Posterior cingulate gyrus (tissue), 11 donors: ENCODE data around the gene RELN.
"Not testable (repeated sequence)": the region's sequence is repeated elsewhere in the genome, so short reads cannot be mapped to it uniquely, and the experiment has no call there.

ENCODE experiments used
- DNase-seq, 10 donors: peaks; one replicate each; pipeline versions ENCODE4 v3.0.0 to v3.0.0-alpha.2; 2020 to 2021; ENCODE audit warnings: mixed read lengths in 3 of 10
- intact Hi-C: fragments of 100-400 bp; cut with DNase I; formaldehyde crosslinking; loops from one replicate; pipeline ENCODE4 v1.15.1; 2023

The RELN gene

GRCh38 chr7:103989200-103989784 is at the start of gene RELN:
TSS of gene RELN (minus strand) at chr7:103989658. CDS start at chr7:103989356, 302 bp downstream.
- intact Hi-C loops: no loop called here
- DNase-seq: peak in 3 of 10 donors; percentile 68 to 73 (median 71)

- intact Hi-C loops: no loop called here
- no peak for DNase-seq
These were observed 48.7 kb upstream of the RELN start for GRCh38 chr7:104038136-104038535.

- intact Hi-C loops, DNase-seq: not testable (repeated sequence)
These were observed 47.4 kb upstream of the RELN start for GRCh38 chr7:104036889-104037288.

- no peak for DNase-seq
- intact Hi-C loops: no loop called here
These were observed 45.9 kb upstream of the RELN start for GRCh38 chr7:104035351-104035750.

DNA sequence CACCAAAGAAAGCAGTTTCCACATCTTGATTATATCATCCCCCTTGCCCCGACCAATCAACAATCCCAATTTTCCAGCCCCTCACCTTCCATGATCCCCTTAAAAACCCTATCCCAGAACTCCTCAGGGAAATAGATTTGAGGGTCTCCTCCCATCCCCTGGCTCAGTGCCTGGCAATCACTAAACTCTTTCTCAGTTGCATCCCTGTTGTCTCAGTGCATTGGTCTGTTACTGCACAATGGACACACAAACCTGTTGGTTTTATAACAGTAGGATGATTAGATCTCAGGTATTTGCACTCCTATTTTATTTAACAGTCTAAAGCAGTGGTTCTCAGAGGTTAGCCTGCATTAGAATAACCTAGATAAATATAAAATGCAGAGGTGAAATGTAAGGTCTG is 45.2 kb upstream of the RELN start:
- no peak for DNase-seq
- intact Hi-C loops: no loop called here

DNA sequence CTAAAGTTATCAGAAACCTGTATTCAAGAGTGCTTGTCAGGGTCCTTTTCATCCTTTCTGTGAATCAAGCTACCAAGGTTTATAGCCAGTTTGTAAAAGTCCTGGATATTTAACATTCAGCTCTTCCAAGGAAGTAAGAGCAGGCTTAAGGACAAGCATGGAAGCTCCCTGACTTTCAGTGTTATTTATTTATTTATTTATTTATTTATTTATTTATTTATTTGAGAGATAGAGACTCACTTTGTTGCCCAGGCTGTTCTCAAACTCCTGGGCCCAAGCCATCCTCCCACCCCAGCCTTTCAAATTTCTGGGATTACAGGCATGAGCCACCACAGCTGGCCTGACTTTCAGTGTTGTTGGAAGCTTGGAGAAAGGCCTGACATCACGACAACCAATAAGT is 44.4 kb upstream of the RELN start:
- no peak for DNase-seq
- intact Hi-C loops: no loop called here

DNA sequence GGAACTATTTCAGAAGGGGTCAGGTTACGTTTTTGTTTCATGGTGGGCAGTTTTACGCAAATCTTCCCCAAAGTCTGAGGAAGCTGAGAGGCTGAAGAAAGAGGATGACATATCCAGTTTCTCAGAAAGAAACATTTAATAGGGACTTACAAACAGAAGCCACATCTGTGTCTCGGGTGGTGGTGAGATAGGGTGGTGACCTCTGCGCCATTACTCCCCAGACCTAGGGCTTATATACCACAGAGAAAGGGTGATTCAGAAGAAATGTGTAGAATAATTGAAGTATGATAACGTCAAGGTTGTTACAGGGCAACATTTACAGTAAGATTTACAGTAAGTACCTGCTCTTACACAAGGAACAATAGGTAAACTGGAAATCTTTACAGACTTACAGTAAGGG is 43.0 kb upstream of the RELN start:
- intact Hi-C loops: no loop called here
- DNase-seq: no peak

GRCh38 chr7:104029765-104030164 is 40.3 kb upstream of the RELN start:
- intact Hi-C loops: no loop called here
- DNase-seq: no peak

GRCh38 chr7:104024632-104025031 is 35.2 kb upstream of the RELN start:
- no peak for DNase-seq
- intact Hi-C loops: no loop called here

- no peak for DNase-seq
- intact Hi-C loops: no loop called here
These were observed 33.6 kb upstream of the RELN start for GRCh38 chr7:104023100-104023499.

- intact Hi-C loops: loop anchor here (10.0 kb wide), 1 partner anchor 74 kb away; no protein-coding TSS in a partner anchor
- no peak for DNase-seq
These were observed 29.0 kb upstream of the RELN start for GRCh38 chr7:104018425-104018824.

DNA sequence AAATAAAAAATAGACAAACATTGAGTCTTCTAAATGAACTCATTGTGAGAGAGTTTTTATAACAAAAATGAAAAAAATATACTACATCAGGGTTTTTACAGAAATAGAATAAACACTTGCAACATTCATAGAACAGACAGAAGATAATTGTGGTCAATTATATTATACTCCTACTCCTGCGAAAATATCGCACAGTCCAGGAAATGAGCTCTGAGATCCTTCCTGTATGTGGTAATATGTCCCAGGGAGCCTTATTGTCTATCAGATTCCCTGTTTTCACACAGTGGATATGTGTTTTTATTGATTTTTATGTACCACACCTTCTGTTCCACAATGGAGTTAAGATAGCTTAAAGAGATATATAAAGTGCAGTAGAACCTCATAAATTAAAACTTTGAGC is 27.5 kb upstream of the RELN start:
- intact Hi-C loops: loop anchor here (10.0 kb wide), 1 partner anchor 72 kb away; no protein-coding TSS in a partner anchor
- no peak for DNase-seq

DNA sequence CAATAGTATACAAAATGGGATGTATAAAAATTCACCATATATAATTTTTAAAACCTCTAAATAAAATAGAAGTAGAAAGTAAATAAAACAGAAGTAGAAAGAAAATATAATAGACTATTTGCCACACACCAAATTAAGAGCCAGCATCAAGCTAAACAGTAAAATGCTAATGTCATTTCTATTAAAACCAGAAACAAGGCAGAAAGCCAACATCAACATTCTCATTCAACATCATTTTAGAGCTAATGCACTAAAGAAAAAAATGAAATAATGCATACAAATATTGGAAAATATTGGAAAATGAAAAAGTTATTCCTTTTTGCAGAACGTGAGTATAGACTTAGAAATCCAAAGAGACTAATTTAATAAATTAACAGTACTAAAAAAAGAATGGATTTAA is 23.4 kb upstream of the RELN start:
- DNase-seq: no peak
- intact Hi-C loops: loop anchor here (10.0 kb wide), 1 partner anchor 68 kb away; no protein-coding TSS in a partner anchor

- intact Hi-C loops: loop anchor here (10.0 kb wide), 1 partner anchor 67 kb away; no protein-coding TSS in a partner anchor
- DNase-seq: no peak
These were observed 22.4 kb upstream of the RELN start for GRCh38 chr7:104011829-104012228.

DNA sequence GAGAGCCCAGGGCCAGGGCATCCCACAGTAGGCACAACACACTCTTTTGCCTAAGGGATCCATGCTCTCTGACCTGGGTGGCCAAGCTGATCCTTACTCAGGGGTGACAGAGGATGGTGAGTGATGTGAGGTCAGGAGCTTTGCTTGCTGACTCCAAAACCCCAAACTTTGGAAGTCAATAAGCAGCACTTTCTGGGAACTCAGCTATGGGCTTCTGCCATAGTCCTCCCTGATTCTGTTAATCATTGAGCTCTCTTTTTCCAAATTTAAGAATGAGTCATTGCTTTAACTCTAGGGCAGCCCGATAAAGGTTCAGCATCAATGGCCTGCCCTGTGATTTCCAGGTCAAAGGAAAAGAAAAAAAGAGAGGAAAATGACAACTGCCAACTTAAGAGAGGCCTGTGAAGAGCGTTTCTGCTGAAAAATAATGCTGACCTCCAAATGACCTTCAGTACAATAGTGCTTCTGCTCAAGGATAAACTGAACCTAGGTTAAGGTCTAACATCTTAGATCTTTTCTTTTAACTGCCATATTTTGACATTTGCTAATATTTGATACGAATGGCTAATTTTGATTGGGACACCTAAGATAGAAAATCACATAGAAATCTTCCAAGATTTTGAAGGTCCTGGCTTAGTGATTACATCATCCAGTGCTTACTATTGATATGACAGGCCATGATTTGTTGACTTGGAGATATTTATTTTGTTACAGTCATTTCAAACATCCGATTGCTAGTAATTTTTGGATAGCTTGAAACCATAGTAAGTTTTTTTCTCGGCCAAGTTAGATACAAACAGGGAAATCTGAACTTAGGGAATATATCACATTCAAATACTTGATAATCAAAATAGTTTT is 20.8 kb upstream of the RELN start:
- DNase-seq: no peak
- intact Hi-C loops: loop anchor here (10.0 kb wide), 1 partner anchor 65 kb away; no protein-coding TSS in a partner anchor

GRCh38 chr7:104008107-104008506 is 18.6 kb upstream of the RELN start:
- intact Hi-C loops: no loop called here
- DNase-seq: no peak

DNA sequence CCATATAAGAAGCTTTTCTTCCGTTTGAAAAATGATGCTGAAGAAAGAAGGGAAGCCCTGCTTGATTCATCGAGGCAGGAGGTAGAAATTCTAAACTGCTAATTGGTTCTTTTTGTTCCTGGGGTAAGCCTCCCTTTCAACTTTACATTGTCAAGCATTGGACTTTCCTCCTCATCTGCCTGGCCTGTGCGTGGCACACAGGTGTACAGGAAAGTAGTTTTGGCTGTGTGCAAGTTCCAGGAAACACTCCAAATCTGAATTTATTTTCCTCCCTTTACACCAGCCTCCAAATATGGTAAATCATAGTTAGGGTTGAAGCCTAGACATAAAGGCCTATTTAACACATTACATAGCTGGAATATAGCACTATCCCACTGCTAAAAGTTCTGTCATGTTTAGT is 18.2 kb upstream of the RELN start:
- no peak for DNase-seq
- intact Hi-C loops: no loop called here

- no peak for DNase-seq
These were observed 15.7 kb upstream of the RELN start for GRCh38 chr7:104005197-104005596.

DNA sequence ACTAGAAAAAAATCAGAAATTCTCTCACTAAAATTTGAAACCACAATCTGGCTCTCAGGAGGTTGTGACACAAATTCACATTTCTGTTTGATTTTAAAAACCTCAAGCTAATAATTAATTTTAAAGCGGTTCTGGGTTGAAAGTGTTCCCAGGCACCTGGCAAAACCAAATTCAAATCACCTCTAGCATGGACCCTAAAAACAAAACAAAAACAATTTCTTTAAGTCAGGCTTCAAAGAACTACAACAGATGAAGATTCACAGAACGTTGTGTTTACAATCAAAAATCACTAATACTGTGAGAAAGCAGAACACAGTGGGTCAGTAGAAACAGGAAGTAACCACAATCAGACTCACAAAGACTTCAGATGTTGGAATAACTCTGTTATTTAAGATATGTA is 7.2 kb upstream of the RELN start:
- DNase-seq: no peak
- intact Hi-C loops: no loop called here

More at GRCh38 chr7:104005197-104005596, 15.7 kb upstream of the RELN start:
- intact Hi-C loops: no loop called here

GRCh38 chr7:103996017-103996551 is 6.6 kb upstream of the RELN start:
- intact Hi-C loops: no loop called here
- DNase-seq: no peak

GRCh38 chr7:103995554-103995953 is 6.1 kb upstream of the RELN start:
- intact Hi-C loops: no loop called here
- DNase-seq: no peak

DNA sequence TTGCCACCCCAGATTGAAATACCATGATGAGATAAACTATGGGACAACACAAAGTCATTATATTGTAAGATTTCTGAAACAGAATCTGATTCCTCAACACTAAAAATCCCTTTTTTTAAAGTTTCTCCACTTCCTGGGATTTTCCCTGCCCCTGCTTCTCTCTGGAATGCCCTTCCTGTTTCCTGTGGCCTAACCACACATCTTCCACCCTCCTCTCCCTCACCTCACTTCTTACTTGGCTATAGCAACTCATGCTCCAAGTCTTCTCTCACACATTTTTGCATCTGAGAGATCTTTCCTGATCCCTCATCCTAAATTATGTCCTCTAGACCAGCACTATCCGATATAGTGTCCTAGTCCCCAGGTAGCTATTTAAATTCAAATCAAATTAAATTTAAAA is 4.1 kb upstream of the RELN start:
- no peak for DNase-seq
- intact Hi-C loops: no loop called here
